Fibroblast of pulmonary artery (primary cell): ENCODE measurements around the gene SLC26A8.
"Not testable (repeated sequence)": the region's sequence is repeated elsewhere in the genome, so short reads cannot be mapped to it uniquely, and the experiment has no call there.

Experiments
- DNase-seq: peaks from one replicate; pipeline ENCODE4 v3.0.0-alpha.2; 2010; ENCODE audit warnings: low read depth
- H3K4me3 ChIP-seq: replicated peaks from 2 replicates; pipeline ENCODE4 v1.5.1; 2011; ENCODE audit warnings: low read depth, mild to moderate bottlenecking, control low read depth, low read length, moderate library complexity
- CTCF ChIP-seq: IDR thresholded peaks from 2 replicates; pipeline ENCODE4 v1.5.1; 2011; ENCODE audit warnings: mild to moderate bottlenecking, control low read depth, low read length, inconsistent platforms; ENCODE audit errors: missing control alignments

Gene SLC26A8

GRCh38 chr6:36019167-36019566, 5.3 kb downstream of the SLC26A8 start:
- TF ChIP-seq CTCF = no peak
- no peak overlapping the region for H3K4me3 ChIP-seq
- no peak for DNase-seq

GRCh38 chr6:36018339-36018738, 6.1 kb downstream of the SLC26A8 start:
- TF ChIP-seq CTCF = no peak
- H3K4me3 ChIP-seq = no peak overlapping the region

GRCh38 chr6:36015666-36016065, 8.8 kb downstream of the SLC26A8 start:
- no peak overlapping the region for H3K4me3 ChIP-seq
- TF ChIP-seq CTCF = no peak
- DNase-seq = no peak

More at GRCh38 chr6:36018339-36018738, 6.1 kb downstream of the SLC26A8 start:
- DNase-seq = no peak

- no peak for TF ChIP-seq CTCF
- no peak for DNase-seq
- H3K4me3 ChIP-seq = no peak overlapping the region
These were observed 24.0 kb downstream of the SLC26A8 start for GRCh38 chr6:36000451-36000850.

GRCh38 chr6:35993150-35993549, 31.3 kb downstream of the SLC26A8 start:
- no peak for DNase-seq
- H3K4me3 ChIP-seq = no peak overlapping the region

GRCh38 chr6:35988047-35988446, 36.4 kb downstream of the SLC26A8 start:
- not testable (repeated sequence) for DNase-seq, H3K4me3 ChIP-seq

More at GRCh38 chr6:35993150-35993549, 31.3 kb downstream of the SLC26A8 start:
- TF ChIP-seq CTCF = no peak

- no peak for DNase-seq
- TF ChIP-seq CTCF = no peak
- no peak overlapping the region for H3K4me3 ChIP-seq
These were observed 39.7 kb downstream of the SLC26A8 start for GRCh38 chr6:35984701-35985100.
